GM13976 (cell line): Measurements from ENCODE around the gene USH2A.

Experiments used
- DNase-seq: peaks from one replicate; pipeline ENCODE4 v3.0.0; 2012; ENCODE audit warnings: low spot score
- in situ Hi-C: fragments of 300-500 bp; cut with MboI; formaldehyde crosslinking; loops from one replicate; pipeline ENCODE4 v1.12.0; 2022; ENCODE audit warnings: low sequenced_read_pairs, mixed read lengths, inconsistent platforms; ENCODE audit not compliant: unreplicated experiment
- TF ChIP-seq, protein P1 (sequence below): IDR thresholded peaks from 2 replicates; pipeline ENCODE4 v1.5.1; 2012; ENCODE audit warnings: borderline replicate concordance, mild to moderate bottlenecking; ENCODE audit not compliant: insufficient read depth; ENCODE audit errors: extremely low read depth, missing control alignments, control extremely low read depth

The USH2A gene

DNA sequence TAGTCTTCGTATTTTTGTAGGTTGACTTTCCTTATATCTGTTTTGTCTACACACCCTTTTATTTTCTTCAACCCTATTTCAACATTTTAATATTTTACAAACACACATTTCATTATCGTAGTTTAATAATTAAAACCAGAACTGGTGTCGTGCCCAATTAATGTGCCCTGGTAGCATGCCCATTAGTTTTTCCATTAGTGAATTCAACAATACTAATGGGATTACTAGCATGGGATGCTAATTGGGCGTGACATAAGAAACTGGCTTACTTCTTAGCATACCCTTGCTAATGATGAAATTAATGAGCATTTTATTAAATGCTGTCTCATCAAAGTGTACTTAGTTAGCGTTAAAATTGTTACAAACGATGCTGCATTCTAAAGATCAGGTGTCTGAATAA, 332.7 kb downstream of the USH2A start:
- in situ Hi-C loops: no loop called here
- DNase-seq: no peak
- TF ChIP-seq, protein P1, sequence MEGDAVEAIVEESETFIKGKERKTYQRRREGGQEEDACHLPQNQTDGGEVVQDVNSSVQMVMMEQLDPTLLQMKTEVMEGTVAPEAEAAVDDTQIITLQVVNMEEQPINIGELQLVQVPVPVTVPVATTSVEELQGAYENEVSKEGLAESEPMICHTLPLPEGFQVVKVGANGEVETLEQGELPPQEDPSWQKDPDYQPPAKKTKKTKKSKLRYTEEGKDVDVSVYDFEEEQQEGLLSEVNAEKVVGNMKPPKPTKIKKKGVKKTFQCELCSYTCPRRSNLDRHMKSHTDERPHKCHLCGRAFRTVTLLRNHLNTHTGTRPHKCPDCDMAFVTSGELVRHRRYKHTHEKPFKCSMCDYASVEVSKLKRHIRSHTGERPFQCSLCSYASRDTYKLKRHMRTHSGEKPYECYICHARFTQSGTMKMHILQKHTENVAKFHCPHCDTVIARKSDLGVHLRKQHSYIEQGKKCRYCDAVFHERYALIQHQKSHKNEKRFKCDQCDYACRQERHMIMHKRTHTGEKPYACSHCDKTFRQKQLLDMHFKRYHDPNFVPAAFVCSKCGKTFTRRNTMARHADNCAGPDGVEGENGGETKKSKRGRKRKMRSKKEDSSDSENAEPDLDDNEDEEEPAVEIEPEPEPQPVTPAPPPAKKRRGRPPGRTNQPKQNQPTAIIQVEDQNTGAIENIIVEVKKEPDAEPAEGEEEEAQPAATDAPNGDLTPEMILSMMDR: no peak

DNA sequence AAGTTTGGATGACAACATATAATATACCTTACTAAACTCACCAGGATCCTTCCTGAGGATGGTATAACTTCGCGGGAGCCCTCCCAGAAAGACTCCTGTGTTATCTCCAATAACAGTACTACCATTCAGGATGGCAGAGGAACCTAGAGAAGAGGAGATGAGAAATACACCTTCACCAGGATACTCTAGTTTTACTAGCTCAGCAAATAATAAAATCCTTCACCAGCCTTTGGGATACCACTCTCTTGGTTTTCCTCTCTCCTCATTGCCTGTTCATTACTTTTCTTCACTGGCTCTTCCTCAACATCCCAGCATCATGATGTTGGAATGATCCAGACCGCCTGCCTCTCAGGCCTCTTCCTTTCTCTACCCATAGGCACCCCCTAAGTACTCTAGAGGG, 336.6 kb downstream of the USH2A start:
- in situ Hi-C loops: no loop called here
- TF ChIP-seq, protein P1: no peak
- DNase-seq: no peak

DNA sequence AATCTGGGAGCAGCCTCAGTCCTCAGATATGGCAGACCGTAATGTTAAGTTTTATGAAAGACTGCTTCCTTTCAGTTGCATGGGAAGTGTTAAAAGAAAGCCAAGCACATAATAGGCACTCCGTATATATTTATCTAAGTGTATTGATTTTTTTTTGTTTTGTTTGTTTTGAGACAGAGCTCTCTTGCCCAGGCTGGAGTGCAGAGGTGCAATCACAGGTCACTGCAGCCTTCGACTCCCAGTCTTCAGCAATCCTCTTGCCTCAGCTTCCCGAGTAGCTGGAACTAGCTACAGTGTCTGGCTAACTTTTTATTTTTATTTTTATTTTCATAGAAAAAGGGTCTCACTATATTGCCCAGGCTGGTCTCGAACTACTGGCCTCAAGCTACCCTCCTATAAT, 341.8 kb downstream of the USH2A start:
- TF ChIP-seq, protein P1: no peak
- in situ Hi-C loops: no loop called here

DNA sequence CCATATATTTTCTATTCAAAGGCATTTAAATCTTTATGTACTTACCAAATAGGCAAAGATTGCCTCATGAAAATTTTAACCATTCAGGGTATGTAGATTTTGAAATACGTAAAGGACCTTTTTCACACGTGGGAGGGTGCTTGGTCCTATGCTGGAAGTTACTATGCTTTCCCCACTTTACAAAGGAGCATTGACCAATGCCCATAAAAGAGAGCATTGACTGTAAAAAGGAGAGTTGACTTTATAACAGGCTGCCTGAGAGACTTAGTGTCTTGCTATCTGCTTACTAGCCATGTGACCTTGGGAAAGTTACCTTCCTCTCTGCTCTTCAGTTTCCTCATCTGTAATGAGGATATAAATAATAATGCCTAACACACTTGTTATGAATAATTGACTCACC, 346.5 kb downstream of the USH2A start:
- TF ChIP-seq, protein P1: no peak
- DNase-seq: no peak
- in situ Hi-C loops: no loop called here

More for the DNA sequence above, 341.8 kb downstream of the USH2A start:
- no peak for DNase-seq

DNA sequence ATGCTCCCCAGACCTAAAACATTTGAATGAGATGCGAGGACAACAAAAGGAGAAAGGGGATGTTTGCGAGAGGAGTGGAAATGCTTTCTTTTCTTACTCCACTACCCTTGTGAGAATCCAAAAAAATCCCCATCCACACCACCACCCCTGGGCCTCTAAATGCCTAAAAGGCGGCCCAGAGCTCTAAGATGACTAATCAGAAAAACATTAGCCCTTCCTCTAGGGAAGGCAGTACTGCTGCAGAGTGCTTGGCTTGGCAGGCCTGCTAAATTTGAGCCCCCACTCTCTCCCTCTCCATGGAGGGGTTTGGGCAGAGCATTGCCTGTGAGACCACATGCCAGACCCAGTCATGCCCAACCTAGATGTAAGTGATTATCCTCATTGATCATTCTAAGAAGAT, 347.9 kb downstream of the USH2A start:
- TF ChIP-seq, protein P1: no peak
- DNase-seq: no peak
- in situ Hi-C loops: no loop called here

DNA sequence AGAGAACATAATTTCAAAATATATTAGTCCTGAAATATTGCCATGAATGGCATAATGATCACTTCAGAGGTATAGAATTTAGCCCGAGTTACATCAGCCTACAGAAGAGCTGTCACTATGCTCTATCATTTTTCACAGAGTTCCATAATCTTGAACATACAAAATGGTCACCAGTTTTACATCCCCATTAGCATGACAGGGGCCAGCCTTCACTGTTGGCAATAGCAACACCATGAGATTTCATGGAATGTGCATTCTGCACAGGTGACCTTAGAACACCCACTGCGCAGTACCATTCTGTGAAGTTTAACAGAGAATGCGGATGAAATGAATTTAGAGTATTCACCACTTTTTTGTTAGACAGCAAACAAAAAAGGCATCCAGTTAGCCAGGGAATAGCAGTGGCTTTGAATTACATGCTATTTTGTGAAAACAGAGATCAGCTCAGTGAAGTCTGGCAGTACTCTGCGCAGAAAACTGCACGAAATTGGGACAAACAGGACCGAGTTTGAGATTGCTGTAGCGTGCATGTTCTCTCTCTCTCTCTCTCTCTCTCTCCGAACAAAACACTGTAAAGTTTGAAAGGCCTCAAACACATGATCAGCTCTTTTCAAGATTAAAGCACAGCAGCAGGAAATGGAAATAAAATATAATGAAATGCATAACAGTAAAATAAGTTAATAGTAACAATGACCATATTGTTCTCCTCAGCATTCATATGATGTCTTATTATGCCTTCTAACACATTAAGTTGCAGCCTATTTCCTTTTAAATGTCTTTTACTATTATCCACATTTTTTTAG, 349.3 kb downstream of the USH2A start:
- TF ChIP-seq, protein P1: no peak
- no peak for DNase-seq
- in situ Hi-C loops: no loop called here

DNA sequence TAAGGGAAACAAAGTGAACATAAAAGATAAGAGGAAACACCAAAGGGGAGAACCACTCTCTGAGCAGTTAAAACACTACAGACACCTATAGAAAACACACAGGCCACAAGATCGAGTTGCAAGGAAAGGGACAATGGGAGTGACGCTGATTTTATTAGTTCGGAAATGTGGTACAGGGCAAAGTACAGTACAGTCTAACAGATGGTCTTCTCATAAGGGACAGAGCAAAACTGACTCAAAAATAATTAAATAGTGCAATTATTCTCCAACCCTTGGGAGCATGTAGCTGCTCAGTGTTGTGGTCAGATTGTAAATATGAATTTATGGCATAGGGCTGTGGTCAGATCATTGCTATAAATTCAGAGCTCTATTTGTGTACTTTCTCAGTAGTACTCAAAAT, 352.0 kb downstream of the USH2A start:
- in situ Hi-C loops: no loop called here
- no peak for DNase-seq
- TF ChIP-seq, protein P1: no peak
